HG03575 (cell line): ENCODE results near the gene WDFY2.
"Not testable (repeated sequence)": the region's sequence is repeated elsewhere in the genome, so short reads cannot be mapped to it uniquely, and the experiment has no call there.

Source experiments
- ATAC-seq: cut with Tn5 transposase; IDR thresholded peaks from one replicate; pipeline ENCODE4 v1.9.1; 2021; ENCODE audit not compliant: unreplicated experiment, insufficient number of reproducible peaks, low FRiP score; ENCODE audit errors: extremely low read depth

Gene WDFY2

GRCh38 chr13:51645154-51645650 lies 60.9 kb downstream of the WDFY2 start:
- ATAC-seq, result no peak

- ATAC-seq, result no peak
These were observed 61.8 kb downstream of the WDFY2 start for GRCh38 chr13:51645761-51646670.

DNA sequence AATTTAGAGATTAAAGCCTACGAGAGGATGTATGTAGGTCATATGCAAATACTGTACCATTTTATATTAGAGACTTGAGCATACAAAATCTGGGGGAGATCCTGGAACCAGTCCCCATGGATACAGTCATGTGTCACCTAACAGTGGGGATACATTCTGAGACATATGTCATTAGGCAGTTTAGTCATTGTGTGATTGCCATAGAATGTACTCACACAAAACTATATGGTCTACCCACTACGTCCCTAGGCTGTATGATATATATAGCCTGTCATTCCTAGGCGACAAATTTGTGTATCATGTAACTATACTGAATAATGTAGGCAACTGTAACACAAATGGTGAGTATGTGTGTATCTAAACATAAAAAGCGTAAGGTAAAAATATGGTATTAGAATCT lies 62.8 kb downstream of the WDFY2 start:
- ATAC-seq, result no peak

DNA sequence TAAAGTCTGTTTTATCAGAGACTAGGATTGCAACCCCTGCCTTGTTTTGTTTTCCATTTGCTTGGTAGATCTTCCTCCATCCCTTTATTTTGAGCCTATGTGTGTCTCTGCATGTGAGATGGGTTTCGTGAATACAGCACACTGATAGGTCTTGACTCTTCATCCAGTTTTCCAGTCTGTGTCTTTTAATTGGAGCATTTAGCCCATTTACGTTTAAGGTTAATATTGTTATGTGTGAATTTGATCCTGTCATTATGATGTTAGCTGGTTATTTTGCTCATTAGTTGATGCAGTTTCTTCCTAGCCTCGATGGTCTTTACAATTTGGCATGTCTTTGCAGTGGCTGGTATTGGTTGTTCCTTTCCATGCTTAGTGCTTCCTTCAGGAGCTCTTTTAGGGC lies 67.9 kb downstream of the WDFY2 start:
- ATAC-seq, result not testable (repeated sequence)

DNA sequence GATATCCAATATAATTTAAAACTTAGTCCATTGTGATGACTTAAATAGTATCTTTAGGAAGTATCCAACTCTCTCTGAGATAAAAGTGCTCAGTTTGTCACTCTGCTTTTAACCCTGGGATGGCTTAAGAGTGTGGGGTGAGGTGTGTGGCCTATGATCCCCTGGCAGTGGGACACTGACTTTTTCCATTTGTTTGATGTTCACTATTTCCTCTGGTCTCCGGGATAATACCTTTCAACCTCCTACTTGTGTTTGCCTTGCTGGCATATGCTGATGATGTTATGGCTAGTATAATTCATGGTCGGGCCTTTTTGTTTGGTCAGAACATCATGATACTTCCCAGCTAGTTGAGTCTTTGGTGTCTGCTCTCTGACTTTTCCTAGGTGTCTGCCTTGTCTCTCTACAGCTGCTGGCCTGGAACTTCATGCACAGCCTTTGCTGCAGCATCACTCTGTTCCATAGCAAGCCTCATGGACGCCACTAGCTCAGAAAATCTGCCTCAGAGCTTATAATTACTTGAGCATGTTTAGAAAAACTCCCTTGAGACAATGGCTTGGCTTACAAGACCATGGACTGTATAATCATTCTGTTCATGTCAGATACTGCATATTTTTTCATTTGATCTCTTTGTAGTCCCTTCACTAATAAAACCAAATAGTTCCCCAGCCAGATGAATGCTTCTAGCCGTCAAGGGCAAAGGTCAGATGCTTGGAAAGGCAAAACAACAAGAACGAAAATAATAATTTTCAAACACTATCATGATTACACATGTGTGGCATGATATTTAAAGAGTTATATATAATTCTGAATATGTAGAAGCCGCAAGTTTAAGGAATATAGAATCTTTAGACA lies 75.2 kb downstream of the WDFY2 start:
- no peak for ATAC-seq

DNA sequence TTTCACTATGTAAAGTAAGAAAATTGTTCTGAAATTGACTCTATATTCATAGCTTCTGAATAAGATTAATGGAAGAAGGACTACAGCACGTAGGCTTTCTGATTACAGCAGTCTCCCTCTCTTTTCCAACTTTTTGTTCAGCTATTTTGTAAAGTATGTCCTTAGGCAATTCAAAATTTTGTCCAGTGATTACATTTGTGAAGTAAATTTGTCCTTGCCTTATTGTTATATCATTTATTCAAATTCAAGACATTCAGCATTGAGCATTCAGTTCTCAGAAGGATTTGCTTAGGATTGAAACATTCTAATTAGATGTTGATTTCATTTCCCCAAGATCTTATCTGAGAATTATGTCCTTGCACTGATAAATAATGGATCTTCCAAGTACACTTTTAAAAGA lies 76.6 kb downstream of the WDFY2 start:
- ATAC-seq, result no peak

GRCh38 chr13:51663973-51664957 lies 80.0 kb downstream of the WDFY2 start:
- ATAC-seq, result no peak

- no peak for ATAC-seq
These were observed 81.2 kb downstream of the WDFY2 start for GRCh38 chr13:51665456-51665855.

GRCh38 chr13:51666374-51666773 lies 82.1 kb downstream of the WDFY2 start:
- no peak for ATAC-seq

DNA sequence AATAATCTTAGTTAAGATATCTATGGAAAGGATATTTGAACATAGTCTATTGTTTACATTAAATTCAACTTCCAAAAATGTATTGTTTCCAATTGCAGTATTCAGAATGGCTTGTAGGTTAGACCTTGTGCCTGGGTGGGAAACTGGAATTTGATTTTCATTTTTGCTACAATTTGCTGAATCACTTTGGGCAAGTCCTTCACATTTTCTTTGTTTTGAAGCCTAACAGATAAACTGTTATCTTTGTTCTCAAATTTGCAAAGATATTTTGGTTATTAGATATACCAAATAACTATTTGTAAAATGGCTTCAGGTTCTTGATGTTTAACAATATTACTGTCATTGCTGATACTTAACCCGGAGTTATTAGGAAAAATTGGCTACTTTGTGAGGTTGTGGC lies 82.6 kb downstream of the WDFY2 start:
- no peak for ATAC-seq

DNA sequence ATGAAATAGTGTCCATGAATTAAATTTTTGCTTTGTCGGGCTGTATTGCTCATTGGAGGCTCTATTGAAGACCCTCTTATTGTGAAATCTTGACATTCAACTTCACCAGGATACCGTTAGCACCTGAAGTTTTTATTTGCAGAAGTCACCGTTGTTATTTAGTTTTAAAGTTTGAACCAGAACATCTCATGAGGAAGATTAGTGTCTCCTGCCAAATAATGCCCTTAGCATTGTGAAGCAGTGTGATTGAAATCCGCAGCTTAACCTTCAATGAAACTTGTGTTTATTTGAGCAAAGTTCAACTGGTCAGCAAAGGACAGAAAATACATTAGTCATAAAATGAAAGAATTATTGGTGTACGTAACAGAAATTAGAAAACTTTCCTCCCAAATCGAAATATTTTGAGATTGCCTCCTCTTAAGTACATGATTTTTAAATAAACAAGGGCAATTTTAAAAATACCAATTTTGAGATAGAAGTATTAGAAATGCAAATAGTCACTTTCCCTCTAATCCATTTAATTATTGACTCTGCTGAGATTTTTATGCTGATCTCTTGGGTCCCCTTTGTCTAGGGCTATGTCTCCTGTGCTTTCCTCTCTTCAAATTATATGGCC lies 84.4 kb downstream of the WDFY2 start:
- ATAC-seq, result no peak

DNA sequence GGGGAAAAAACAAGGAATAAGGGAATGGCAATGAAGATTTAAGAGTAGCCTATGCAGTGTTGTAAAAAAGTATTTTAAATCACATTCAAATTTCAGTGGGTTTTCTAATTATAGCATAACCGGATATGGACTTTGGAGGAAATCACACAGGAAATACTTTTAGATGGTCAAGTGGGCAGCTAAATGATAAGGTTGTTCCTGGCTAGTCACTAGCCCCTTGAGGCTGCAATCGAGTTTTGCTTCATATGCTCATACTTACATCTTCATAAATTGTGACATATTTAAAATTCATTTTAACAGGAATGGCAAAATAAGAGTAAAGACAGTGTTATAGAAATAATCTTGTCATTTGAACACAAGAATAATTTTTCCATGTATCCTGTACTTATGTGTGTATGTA lies 88.9 kb downstream of the WDFY2 start:
- no peak for ATAC-seq

DNA sequence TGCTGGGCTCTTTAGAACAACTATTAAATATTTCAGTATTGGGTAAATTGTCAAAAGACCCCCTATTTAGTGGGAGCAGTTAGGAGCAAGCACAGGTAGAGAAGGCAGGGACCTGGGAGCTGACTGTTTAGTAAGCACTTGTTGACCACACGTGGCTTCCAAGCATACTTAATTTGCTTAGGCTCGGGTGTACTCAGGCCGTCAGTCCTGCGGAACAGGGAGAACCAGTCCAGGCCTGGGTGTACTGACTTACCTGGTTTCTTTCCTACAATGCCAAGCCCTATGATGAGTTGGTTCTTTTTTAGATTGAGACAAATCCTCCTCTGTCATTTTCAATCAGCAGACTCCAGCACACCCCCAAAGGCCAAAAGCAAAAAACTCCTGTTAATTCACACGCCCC lies 90.0 kb downstream of the WDFY2 start:
- no peak for ATAC-seq

GRCh38 chr13:51675385-51675784 lies 91.1 kb downstream of the WDFY2 start:
- ATAC-seq, result no peak

GRCh38 chr13:51675877-51676276 lies 91.6 kb downstream of the WDFY2 start:
- ATAC-seq, result no peak

GRCh38 chr13:51676739-51677138 lies 92.5 kb downstream of the WDFY2 start:
- ATAC-seq, result no peak

DNA sequence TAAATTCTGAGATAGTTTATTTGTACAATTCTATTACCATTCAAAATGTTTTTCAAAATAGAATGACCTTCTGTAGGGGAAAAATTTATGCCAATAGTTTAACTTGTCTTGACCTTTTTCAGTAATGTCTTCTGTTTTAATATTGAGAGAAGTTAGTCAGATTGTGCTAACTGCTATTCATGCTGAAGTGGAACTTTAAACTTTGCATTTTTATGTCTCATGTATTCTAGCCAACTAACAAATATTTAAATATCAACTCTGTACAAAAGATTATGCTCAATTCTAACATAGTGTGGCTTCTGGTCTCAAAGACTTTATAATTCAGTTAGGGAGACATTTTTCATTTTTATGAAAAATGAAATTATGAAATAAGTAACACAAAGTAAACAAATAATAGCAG lies 94.2 kb downstream of the WDFY2 start:
- no peak for ATAC-seq

GRCh38 chr13:51679616-51680015 lies 95.4 kb downstream of the WDFY2 start:
- ATAC-seq, result no peak
